Ishikawa (cell line): Measurements from ENCODE around the gene NHS.

Source experiments
- CEBPB ChIP-seq: IDR thresholded peaks from 2 replicates; pipeline ENCODE4 v1.6.1; 2012
- CREB1 ChIP-seq: IDR thresholded peaks from 2 replicates; pipeline ENCODE4 v1.6.1; 2012; ENCODE audit warnings: low read depth
- EGR1 ChIP-seq: IDR thresholded peaks from 2 replicates; pipeline ENCODE4 v1.6.1; 2012
- EP300 ChIP-seq: IDR thresholded peaks from 2 replicates; pipeline ENCODE4 v1.6.1; 2012; ENCODE audit warnings: borderline replicate concordance
- FOXM1 ChIP-seq: IDR thresholded peaks from 2 replicates; pipeline ENCODE4 v1.6.1; 2012; ENCODE audit warnings: low read depth, borderline replicate concordance
- MAX ChIP-seq: IDR thresholded peaks from 2 replicates; pipeline ENCODE4 v1.6.1; 2012
- NFIC ChIP-seq: IDR thresholded peaks from 2 replicates; pipeline ENCODE4 v1.6.1; 2012
- RAD21 ChIP-seq: IDR thresholded peaks from 2 replicates; pipeline ENCODE4 v1.6.1; 2012; ENCODE audit warnings: low read depth
- TAF1 ChIP-seq: IDR thresholded peaks from 2 replicates; pipeline ENCODE4 v1.6.1; 2012; ENCODE audit warnings: low read depth, mild to moderate bottlenecking
- TCF12 ChIP-seq: IDR thresholded peaks from 2 replicates; pipeline ENCODE4 v1.6.1; 2012; ENCODE audit warnings: low read depth
- TEAD4 ChIP-seq: IDR thresholded peaks from 2 replicates; pipeline ENCODE4 v1.6.1; 2012
- USF1 ChIP-seq: IDR thresholded peaks from 2 replicates; pipeline ENCODE4 v1.6.1; 2012
- YY1 ChIP-seq: IDR thresholded peaks from 2 replicates; pipeline ENCODE4 v1.6.1; 2012; ENCODE audit warnings: low read depth
- ZBTB7A ChIP-seq: IDR thresholded peaks from 2 replicates; pipeline ENCODE4 v1.6.1; 2012; ENCODE audit warnings: low read depth
- TF ChIP-seq, protein P1 (sequence below): IDR thresholded peaks from 2 replicates; pipeline ENCODE4 v1.6.1; 2012; ENCODE audit warnings: low read depth, mild to moderate bottlenecking

The NHS gene

GRCh38 chrX:17759990-17760389, 385.0 kb downstream of the NHS start:
- no peak for TF ChIP-seq NFIC
- TF ChIP-seq EP300: no peak

- TF ChIP-seq YY1 (no peak), TAF1 (no peak), CEBPB (no peak), TCF12 (no peak), NFIC (no peak), MAX (no peak), FOXM1 (no peak)
- TF ChIP-seq, protein P1, sequence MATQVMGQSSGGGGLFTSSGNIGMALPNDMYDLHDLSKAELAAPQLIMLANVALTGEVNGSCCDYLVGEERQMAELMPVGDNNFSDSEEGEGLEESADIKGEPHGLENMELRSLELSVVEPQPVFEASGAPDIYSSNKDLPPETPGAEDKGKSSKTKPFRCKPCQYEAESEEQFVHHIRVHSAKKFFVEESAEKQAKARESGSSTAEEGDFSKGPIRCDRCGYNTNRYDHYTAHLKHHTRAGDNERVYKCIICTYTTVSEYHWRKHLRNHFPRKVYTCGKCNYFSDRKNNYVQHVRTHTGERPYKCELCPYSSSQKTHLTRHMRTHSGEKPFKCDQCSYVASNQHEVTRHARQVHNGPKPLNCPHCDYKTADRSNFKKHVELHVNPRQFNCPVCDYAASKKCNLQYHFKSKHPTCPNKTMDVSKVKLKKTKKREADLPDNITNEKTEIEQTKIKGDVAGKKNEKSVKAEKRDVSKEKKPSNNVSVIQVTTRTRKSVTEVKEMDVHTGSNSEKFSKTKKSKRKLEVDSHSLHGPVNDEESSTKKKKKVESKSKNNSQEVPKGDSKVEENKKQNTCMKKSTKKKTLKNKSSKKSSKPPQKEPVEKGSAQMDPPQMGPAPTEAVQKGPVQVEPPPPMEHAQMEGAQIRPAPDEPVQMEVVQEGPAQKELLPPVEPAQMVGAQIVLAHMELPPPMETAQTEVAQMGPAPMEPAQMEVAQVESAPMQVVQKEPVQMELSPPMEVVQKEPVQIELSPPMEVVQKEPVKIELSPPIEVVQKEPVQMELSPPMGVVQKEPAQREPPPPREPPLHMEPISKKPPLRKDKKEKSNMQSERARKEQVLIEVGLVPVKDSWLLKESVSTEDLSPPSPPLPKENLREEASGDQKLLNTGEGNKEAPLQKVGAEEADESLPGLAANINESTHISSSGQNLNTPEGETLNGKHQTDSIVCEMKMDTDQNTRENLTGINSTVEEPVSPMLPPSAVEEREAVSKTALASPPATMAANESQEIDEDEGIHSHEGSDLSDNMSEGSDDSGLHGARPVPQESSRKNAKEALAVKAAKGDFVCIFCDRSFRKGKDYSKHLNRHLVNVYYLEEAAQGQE: no peak
Measured at GRCh38 chrX:17767734-17768133, 392.7 kb downstream of the NHS start.

GRCh38 chrX:17768997-17769396, 394.0 kb downstream of the NHS start:
- TF ChIP-seq EGR1: no peak

- TF ChIP-seq TCF12: no peak
- no peak for TF ChIP-seq CEBPB
- no peak for TF ChIP-seq MAX
- TF ChIP-seq TAF1: no peak
- no peak for TF ChIP-seq CREB1
- TF ChIP-seq USF1: no peak
Measured at GRCh38 chrX:17769701-17770269, 394.8 kb downstream of the NHS start.

DNA sequence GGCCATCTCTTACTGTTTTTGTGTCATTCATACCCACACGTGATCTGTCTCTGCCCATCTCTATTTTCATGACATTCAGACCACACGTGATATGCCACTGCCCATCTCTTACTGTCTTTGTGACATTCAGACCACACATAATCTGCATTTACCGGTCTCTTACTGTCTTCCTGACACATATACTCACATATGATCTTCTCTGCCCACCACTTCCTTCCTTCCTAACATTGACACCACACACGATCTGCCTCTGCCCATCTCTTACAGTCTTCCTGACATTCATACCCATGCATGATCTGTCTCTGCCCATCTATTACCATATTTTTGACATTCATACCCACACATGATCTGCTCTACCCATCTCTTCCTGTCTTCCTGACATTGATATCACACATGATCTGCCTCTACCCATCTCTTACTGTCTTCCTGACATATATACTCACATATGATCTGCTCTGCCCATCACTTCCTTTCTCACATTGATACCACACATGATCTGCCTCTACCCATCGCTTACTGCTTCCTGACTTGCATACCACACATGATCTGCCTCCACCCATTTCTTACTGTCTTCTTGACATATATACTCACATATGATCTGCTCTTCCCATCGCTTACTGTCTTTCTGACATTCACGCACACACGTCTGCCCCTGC, 398.3 kb downstream of the NHS start:
- no peak for TF ChIP-seq YY1
- TF ChIP-seq MAX: no peak
- no peak for TF ChIP-seq TCF12
- no peak for TF ChIP-seq CEBPB
- TF ChIP-seq RAD21: no peak
- TF ChIP-seq TEAD4: no peak
- TF ChIP-seq CREB1: no peak
- TF ChIP-seq, protein P1: no peak
- TF ChIP-seq EGR1: no peak
- TF ChIP-seq NFIC: no peak
- no peak for TF ChIP-seq TAF1
- no peak for TF ChIP-seq EP300
- no peak for TF ChIP-seq ZBTB7A
- no peak for TF ChIP-seq USF1
- TF ChIP-seq FOXM1: no peak

GRCh38 chrX:17774053-17774452, 399.1 kb downstream of the NHS start:
- no peak for TF ChIP-seq TEAD4
- TF ChIP-seq CREB1: no peak
- no peak for TF ChIP-seq ZBTB7A
- no peak for TF ChIP-seq EP300
- no peak for TF ChIP-seq YY1
- TF ChIP-seq TCF12: no peak
- no peak for TF ChIP-seq MAX
- TF ChIP-seq USF1: no peak
- TF ChIP-seq, protein P1: no peak
- no peak for TF ChIP-seq EGR1
- no peak for TF ChIP-seq TAF1
